SH-SY5Y (cell line): Measurements from ENCODE around the gene PIK3AP1.

ENCODE experiments used
- GATA2 ChIP-seq: IDR thresholded peaks from 2 replicates; pipeline ENCODE4 v1.6.1; 2011; ENCODE audit warnings: mild to moderate bottlenecking, low read depth, low read length
- GATA3 ChIP-seq: IDR thresholded peaks from 2 replicates; pipeline ENCODE4 v1.6.1; 2011; ENCODE audit warnings: low read depth, mild to moderate bottlenecking, low read length, moderate library complexity

Gene PIK3AP1

DNA sequence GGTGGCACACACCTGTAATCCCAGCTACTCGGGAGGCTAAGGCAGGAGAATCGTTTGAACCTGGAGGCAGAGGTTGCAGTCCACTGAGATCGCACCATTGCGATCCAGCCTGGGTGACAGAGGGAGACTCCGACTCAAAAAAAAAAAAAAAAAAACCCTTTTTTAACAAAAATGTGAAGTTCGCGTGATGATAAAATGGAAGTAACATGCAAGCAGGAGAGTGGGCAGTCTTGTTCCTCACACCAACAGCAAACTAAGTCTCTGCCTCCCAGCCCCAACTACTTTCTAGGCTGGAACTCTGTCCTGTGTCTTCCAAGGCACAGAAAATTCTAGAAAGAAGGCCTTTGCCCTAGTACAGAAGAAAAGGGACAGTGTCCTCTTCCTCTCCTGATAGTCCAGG, 11.3 kb downstream of the PIK3AP1 start:
- no peak for TF ChIP-seq GATA3
- no peak for TF ChIP-seq GATA2

DNA sequence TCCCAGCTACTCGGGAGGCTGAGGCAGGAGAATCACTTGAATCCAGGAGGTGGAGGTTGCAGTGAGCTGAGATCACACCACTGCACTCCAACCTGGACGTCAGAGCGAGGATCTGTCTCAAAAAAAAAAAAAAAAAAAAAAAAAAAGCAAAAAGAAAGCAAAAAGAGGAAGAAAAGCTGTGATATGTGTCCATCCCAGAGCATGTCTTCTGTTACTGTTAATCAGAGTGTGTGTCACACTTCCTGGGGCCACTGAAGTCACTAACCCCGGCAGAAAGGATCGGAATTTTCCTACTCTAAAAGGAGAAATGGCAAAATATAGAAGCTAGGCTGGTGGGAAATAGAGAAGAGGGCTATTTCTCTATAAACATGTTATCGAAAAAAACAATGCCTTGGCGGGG, 11.9 kb downstream of the PIK3AP1 start:
- TF ChIP-seq GATA3, result no peak
- TF ChIP-seq GATA2, result no peak

DNA sequence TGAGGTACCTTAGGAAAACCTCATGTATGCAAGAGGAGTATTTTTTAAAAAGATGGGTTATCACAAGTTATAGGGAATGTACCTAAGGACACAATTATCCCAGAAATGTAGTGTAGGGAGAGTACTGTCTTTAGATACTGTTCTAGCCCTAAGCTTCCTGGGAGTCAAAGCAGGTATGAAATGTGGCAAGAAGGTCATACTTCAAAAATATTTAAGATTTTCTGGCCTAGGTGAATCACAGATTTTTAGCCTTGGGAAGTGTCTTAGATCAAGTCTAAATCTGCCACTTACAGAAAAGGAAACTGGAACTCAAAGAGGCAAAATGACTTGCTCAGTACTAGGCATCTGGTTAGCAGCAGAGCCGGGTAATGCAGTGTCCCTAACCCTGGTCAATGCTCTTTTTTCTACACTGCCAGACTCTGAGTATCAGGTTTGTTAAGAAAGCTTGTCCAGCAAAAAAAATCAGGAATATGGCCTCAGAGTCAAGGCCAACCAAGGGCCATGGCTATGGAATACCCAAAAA, 13.9 kb downstream of the PIK3AP1 start:
- TF ChIP-seq GATA2 (no peak), GATA3 (no peak)

- TF ChIP-seq GATA3 (no peak), GATA2 (no peak)
Observed at GRCh38 chr10:96705134-96705533, 15.2 kb downstream of the PIK3AP1 start.

DNA sequence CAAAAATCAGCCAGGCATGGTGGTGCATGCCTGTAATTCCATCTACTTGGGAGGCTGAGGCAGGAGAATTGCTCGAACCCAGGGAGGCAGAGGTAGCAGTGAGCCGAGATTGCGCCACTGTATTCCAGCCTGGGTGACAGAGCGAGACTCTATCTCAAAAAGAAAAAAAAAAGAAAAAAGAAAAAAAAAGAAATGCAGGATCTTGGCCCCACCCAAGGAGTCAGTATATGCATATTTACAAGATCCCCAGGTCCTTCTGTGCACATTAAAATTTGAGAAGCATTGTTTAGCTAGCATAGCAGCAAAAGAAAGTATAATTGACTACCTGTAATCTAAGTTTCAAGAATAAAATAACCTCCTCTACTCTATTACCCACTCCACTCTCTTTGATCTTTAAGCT, 15.8 kb downstream of the PIK3AP1 start:
- TF ChIP-seq GATA2 (no peak), GATA3 (no peak)

GRCh38 chr10:96703358-96703757, 17.0 kb downstream of the PIK3AP1 start:
- TF ChIP-seq GATA2, result no peak
- no peak for TF ChIP-seq GATA3

DNA sequence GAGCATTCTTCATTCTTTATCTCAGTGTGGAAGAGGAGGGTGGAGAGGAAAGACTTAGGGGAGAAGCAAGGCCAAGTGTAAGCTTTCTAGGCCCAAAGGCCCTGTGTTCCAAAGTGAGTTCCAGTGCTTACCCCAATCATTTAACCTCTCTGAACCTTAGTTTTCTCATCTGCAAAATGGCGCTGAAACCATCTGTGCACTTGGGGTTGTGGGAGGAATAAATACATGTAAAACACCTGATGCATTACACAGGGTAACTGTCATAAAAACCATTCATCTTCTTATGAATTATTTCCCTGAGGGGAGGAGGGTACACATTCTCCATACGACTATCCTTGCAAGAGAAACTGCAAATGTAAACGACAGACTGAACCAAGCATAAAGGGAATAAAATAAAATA, 19.0 kb downstream of the PIK3AP1 start:
- TF ChIP-seq GATA3 (no peak), GATA2 (no peak)

DNA sequence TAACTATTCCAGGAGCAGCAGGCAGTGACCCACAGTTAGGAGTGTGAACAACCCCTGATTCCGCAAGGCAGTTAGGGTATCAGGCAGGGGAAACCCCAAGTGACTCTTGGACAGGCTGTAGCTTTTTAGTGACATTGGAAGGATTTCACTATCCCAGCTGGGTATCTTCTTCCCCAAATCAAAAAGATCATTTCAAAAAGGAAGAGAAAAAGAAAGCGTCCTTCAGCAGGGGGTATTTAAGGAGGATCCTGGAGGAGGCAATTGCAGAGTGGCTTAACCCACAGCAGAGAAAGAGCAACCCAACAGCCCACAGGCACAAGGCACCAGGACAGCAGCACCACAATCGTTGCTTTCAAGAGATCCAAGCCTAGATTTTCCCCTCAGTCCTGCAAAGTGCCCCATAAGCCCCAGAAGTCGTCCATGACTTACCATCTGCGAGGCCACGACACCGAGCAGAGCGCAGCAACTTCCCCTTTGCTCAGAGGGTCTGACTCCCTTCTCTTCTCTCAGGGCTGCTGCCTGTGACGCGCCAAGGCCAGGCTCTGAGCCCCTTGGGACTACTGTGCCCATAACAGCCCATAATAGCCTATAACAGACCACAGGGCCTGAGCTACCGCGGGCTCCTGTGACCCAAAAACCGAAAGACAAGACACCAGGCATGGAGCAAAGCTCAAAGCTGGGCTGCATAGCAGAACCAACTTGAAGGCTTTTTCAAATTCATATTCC, 19.8 kb downstream of the PIK3AP1 start:
- TF ChIP-seq GATA3 (no peak), GATA2 (no peak)

GRCh38 chr10:96699613-96700012, 20.7 kb downstream of the PIK3AP1 start:
- no peak for TF ChIP-seq GATA2
- TF ChIP-seq GATA3, result no peak

GRCh38 chr10:96697438-96697837, 22.9 kb downstream of the PIK3AP1 start:
- TF ChIP-seq GATA2 (no peak), GATA3 (no peak)

DNA sequence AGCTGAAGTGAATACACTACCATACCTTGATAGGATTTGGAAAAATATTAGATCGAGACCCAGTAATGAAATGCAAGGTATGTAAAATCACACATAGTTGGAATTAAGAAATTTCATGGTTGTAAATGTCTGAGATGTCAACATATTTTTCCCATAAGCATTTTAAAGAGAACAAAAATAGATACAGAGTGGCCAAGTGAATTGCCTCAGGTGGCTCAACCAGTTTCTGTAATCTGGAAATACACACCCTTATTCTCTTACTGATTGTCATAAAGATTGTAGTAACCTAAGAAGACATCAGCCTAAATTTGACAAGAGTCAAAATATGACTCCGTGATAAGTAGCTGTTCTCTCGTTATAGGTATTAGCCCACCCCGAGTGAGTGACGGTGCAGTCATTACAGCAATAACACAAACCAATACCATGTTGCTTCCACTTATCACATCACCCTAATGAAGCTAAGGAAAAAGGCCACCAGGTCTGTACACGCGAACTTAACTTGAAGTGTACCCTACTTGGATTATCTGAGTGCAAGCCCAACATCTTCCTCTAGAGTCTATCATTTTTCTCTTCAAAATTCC, 23.4 kb downstream of the PIK3AP1 start:
- TF ChIP-seq GATA3 (no peak), GATA2 (no peak)

DNA sequence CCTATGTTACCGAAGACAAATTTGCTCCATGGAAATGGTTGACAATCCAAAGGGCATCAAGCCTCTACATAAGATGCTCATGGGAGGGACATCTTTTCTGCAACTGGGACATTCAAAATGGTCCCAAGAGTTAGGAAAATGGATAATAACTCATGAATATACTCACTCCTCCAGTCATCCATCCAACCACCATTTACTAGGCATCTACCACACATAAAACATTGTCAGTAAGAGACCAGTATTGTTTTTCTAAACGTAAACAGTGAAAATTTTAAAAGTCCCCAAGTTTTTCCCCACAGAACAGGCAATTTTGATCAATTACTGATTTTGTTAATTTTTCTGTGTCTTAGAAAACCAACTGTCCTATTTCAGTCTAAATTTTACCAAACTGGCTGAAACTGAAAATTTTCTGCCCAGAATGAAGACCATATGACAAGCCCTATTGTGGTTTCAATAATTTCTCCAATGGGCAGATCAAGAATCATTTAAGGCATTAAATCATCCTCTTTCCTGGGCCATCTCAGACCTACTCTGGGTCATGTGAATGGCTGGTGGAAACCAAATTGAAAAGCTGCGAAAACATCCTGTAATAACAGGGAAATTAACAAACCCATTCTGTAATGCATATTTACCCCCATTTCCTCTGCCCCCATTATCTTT, 24.2 kb downstream of the PIK3AP1 start:
- TF ChIP-seq GATA3, result no peak
- no peak for TF ChIP-seq GATA2

DNA sequence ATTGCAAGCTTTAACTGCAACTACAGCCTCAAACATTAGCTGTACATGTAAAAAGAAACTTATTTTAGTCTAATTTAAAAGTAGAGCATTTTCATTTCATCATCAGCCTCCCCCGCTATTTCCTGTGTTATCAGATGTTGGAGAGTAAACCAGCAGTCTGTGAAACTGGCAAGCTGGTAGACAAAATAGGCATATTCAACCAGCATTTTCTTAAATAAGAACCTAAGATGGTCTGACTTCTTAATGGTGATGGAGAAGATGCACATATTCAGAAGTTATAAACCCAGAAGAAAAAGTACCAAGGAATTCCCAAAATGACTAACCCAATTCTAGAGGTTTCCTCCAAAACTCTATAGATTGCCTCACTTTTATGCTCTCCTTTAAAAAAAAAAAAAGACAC, 24.9 kb downstream of the PIK3AP1 start:
- TF ChIP-seq GATA2, result no peak
- TF ChIP-seq GATA3, result no peak

GRCh38 chr10:96693431-96693830, 26.9 kb downstream of the PIK3AP1 start:
- TF ChIP-seq GATA3 (no peak), GATA2 (no peak)

DNA sequence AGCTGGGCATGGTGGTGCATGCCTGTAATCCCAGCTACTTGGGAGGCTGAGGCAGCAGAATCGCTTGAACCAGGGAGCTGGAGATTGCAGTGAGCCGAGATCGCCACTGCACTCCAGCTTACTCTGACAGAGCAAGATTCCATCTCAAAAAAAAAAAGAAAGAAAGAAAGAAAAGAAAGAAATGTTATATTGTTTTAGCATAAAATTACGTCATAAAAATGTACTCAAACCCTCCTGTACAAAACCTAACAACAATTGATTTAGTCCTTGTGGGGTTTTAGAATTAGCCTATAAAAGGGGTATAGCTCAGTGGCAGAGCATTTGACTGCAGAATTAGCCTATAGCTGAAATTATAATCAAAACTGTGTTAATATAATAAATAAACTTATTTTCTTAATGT, 27.9 kb downstream of the PIK3AP1 start:
- TF ChIP-seq GATA2, result no peak
- TF ChIP-seq GATA3, result no peak
